HCT116 (cell line): ENCODE data around the gene TAX1BP1. TPM values are rescaled to one million over a fixed set of nuclear protein-coding genes. Genes with fewer than 3 reads are reported as not detected.

Source experiments
- ATAC-seq: fragments of 200-7000 bp; cut with Tn5 transposase; 2 replicates; pipeline ENCODE4 v1.9.1; 2020; ENCODE audit warnings: mild to moderate bottlenecking, moderate library complexity
- BruUV-seq: library from RNA; stranded (reverse); fragments of 400-500 nt; replicated peaks from 2 replicates; lab custom pipeline; 2021; lab: Mats Ljungman, UMichigan
- CTCF ChIA-PET: fragments of 300-600 bp; sonication (Branson Sonifier 250); formaldehyde crosslinking; loops from one replicate; lab custom pipeline; 2021; ENCODE audit warnings: antibody characterized with exemption; lab: Charles Lee
- POLR2A ChIA-PET: fragments of 300-600, 350-600 bp; sonication (Branson Sonifier 250); formaldehyde crosslinking; loops from one replicate; lab custom pipeline; 2021; ENCODE audit warnings: antibody characterized with exemption; lab: Charles Lee
- RAD21 ChIA-PET, 2 experiments: fragments of 300-600 bp; sonication (Branson Sonifier 250); formaldehyde crosslinking; loops; one replicate each; lab custom pipeline; 2023; ENCODE audit warnings: low total read pairs in 2 of 2; ENCODE audit not compliant: uncharacterized antibody in 2 of 2, unreplicated experiment in 2 of 2, low non-redundant PET in 1 of 2; lab: Charles Lee
- DNase-seq: peaks from one replicate; pipeline ENCODE4 v3.0.0-alpha.2; 2010; ENCODE audit warnings: low read depth, low spot score
- H2AFZ ChIP-seq: fragments of 200-600 bp; shearing (Covaris generic), sonication (generic); 2 replicates; pipeline ENCODE4 v1.6.1; 2017; ENCODE audit warnings: low read depth, mixed run types, mixed read lengths, antibody characterized with exemption, low read length; ENCODE audit not compliant: poor library complexity, severe bottlenecking
- H3K27ac ChIP-seq: 2 replicates; pipeline ENCODE4 v1.5.1; 2012; ENCODE audit warnings: low read depth, low read length
- H3K27me3 ChIP-seq: fragments of 200-600 bp; sonication (generic); 2 replicates; pipeline ENCODE4 v1.6.1; 2016; ENCODE audit warnings: mixed run types, low read length, mixed read lengths; ENCODE audit not compliant: insufficient read depth
- H3K36me3 ChIP-seq, 2 experiments: fragments of 200-500 bp in 1 of 2; fragments of 200-600 bp in 1 of 2; sonication (Bioruptor generic) in 1 of 2; sonication (generic) in 1 of 2; 2 replicates each; pipeline versions ENCODE4 v1.5.1 to v1.6.1; 2014 to 2016; ENCODE audit warnings: low read length in 2 of 2, inconsistent platforms in 1 of 2, mixed read lengths in 1 of 2, mixed run types in 1 of 2; ENCODE audit not compliant: insufficient read depth in 2 of 2, control insufficient read depth in 1 of 2
- H3K4me1 ChIP-seq, 2 experiments: fragments of 200-600 bp in 1 of 2; sonication (generic) in 1 of 2; 2 replicates each; pipeline versions ENCODE4 v1.5.1 to v1.6.1; 2012 to 2017; ENCODE audit warnings: low read length in 2 of 2, inconsistent platforms in 1 of 2, mild to moderate bottlenecking in 1 of 2, mixed read lengths in 1 of 2, mixed run types in 1 of 2, moderate library complexity in 1 of 2; ENCODE audit not compliant: insufficient read depth in 2 of 2, control insufficient read depth in 1 of 2
- H3K4me2 ChIP-seq: fragments of 200-600 bp; sonication (generic); 2 replicates; pipeline ENCODE4 v1.6.1; 2017; ENCODE audit warnings: mixed run types, low read length, mixed read lengths
- H3K4me3 ChIP-seq, 2 experiments: fragments of 200-600 bp in 1 of 2; sonication (generic) in 1 of 2; replicated peaks in 1 of 2; 2 replicates each; pipeline ENCODE4 v1.5.1; 2011 to 2016; ENCODE audit warnings: low read length in 2 of 2, control low read depth in 1 of 2, low read depth in 1 of 2, mild to moderate bottlenecking in 1 of 2, mixed read lengths in 1 of 2, mixed run types in 1 of 2
- H3K79me2 ChIP-seq: fragments of 200-600 bp; sonication (generic); 2 replicates; pipeline ENCODE4 v1.6.1; 2017; ENCODE audit warnings: mild to moderate bottlenecking, mixed run types, low read length, moderate library complexity, mixed read lengths; ENCODE audit not compliant: insufficient read depth
- H3K9ac ChIP-seq: fragments of 200-600 bp; sonication (generic); 2 replicates; pipeline ENCODE4 v1.6.1; 2016; ENCODE audit warnings: low read length, mixed read lengths
- H3K9me2 ChIP-seq: fragments of 200-600 bp; sonication (generic), shearing (Covaris generic); 2 replicates; pipeline ENCODE4 v1.6.1; 2017; ENCODE audit warnings: mixed run types, mild to moderate bottlenecking, moderate library complexity; ENCODE audit not compliant: insufficient read depth
- H3K9me3 ChIP-seq, 2 experiments: fragments of 200-500 bp in 1 of 2; fragments of 200-600 bp in 1 of 2; sonication (Bioruptor generic) in 1 of 2; sonication (generic) in 1 of 2; 2 replicates each; pipeline ENCODE4 v1.6.1; 2014 to 2017; ENCODE audit warnings: low read length in 2 of 2, mixed read lengths in 2 of 2, inconsistent platforms in 1 of 2, low read depth in 1 of 2, mild to moderate bottlenecking in 1 of 2, mixed run types in 1 of 2, moderate library complexity in 1 of 2; ENCODE audit not compliant: control insufficient read depth in 1 of 2, insufficient read depth in 1 of 2
- H4K20me1 ChIP-seq: fragments of 200-600 bp; sonication (generic), shearing (Covaris generic); 2 replicates; pipeline ENCODE4 v1.6.1; 2017; ENCODE audit warnings: mixed run types, mild to moderate bottlenecking, moderate library complexity; ENCODE audit not compliant: insufficient read depth
- CBX3 ChIP-seq: IDR thresholded peaks from 2 replicates; pipeline ENCODE4 v1.6.1; 2012; ENCODE audit warnings: low read depth
- CEBPB ChIP-seq: IDR thresholded peaks from 2 replicates; pipeline ENCODE4 v1.6.1; 2012; ENCODE audit warnings: low read depth
- EGR1 ChIP-seq: IDR thresholded peaks from 2 replicates; pipeline ENCODE4 v1.6.1; 2012; ENCODE audit warnings: low read depth
- ELF1 ChIP-seq: IDR thresholded peaks from 2 replicates; pipeline ENCODE4 v1.6.1; 2012; ENCODE audit warnings: low read depth, borderline replicate concordance
- EZH2 ChIP-seq: fragments of 200-600 bp; sonication (generic); IDR thresholded peaks from 2 replicates; pipeline ENCODE4 v1.6.1; 2017; ENCODE audit warnings: antibody characterized with exemption, mixed run types
- EZH2phosphoT487 ChIP-seq: fragments of 200-600 bp; IDR thresholded peaks from 2 replicates; pipeline ENCODE4 v1.6.1; 2018; ENCODE audit warnings: antibody characterized with exemption, borderline replicate concordance
- POLR2A ChIP-seq: IDR thresholded peaks from 2 replicates; pipeline ENCODE4 v1.7.0; 2011; ENCODE audit warnings: borderline replicate concordance; ENCODE audit not compliant: insufficient read depth, insufficient read length; ENCODE audit errors: extremely low read depth
- POLR2AphosphoS5 ChIP-seq: IDR thresholded peaks from 2 replicates; pipeline ENCODE4 v1.6.1; 2011; ENCODE audit warnings: mild to moderate bottlenecking, low read depth, low read length, moderate library complexity
- RAD21 ChIP-seq: IDR thresholded peaks from 2 replicates; pipeline ENCODE4 v1.6.1; 2012; ENCODE audit warnings: low read depth, mild to moderate bottlenecking
- SP1 ChIP-seq: IDR thresholded peaks from 2 replicates; pipeline ENCODE4 v1.6.1; 2012; ENCODE audit warnings: low read depth
- SRF ChIP-seq: IDR thresholded peaks from 2 replicates; pipeline ENCODE4 v1.6.1; 2012; ENCODE audit warnings: low read depth
- ZFX ChIP-seq: fragments of 450-650 bp; IDR thresholded peaks from 2 replicates; pipeline ENCODE4 v1.6.1; 2017
- ZNF274 ChIP-seq: fragments of 200-500 bp; sonication (Bioruptor generic); IDR thresholded peaks from 2 replicates; pipeline ENCODE4 v1.6.1; 2014; ENCODE audit warnings: mild to moderate bottlenecking, low read depth, low read length, inconsistent platforms
- intact Hi-C: fragments of 100-400 bp; cut with micrococcal nuclease; formaldehyde crosslinking; loops from 2 replicates; pipeline ENCODE4 v1.10.0; 2022
- total RNA-seq: library from RNA; stranded (reverse); gene quantifications from one replicate; pipeline ENCODE4 v1.2.1, GENCODE V29; 2021; ENCODE audit not compliant: unreplicated experiment
- TF ChIP-seq, protein P1 (sequence below): IDR thresholded peaks from 2 replicates; pipeline ENCODE4 v1.6.1; 2012
- TF ChIP-seq, protein P2 (sequence below): IDR thresholded peaks from 2 replicates; pipeline ENCODE4 v1.6.1; 2012

TAX1BP1 gene
- total RNA-seq, 1 experiment from 2014 or later, result 68.1 TPM

DNA sequence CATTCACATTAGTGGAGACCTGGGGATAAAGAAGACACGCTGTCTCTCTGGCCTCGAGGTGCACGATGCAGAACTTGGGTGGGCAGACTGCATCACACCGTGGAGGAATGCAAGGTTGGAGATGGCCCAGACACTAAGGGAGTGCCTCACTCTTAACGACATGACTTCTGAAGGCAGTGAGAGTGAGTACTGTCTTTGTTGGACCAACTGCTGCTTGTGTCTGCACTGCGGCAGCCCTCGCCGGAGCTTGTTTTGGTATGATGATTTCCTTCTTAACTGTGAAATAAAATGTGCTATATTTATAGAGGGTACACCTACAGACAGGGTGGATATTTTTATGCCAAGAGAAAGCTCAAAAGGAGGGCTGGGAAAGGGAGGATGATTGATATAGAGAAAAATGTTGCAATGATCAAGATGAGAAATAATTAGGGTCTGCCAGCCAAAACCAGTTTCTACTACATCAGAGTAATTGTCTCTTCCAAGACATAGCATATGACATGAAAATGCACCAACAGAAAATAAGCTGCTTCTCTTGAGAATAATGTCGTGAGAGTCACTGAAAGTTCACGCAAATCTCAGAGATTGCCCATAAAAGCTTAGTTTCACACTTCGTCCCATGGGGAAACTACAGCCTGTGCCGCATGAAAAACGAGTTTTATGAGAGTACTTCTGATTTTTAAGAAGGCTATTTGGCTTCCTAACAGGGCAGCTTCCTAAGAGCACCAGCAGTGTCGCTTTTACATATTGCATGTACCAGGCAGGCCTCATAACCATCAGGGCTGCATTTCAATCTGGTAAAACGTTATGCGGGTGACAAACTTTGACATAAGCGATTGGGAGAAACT is 127.1 kb downstream of the TAX1BP1 start:
- POLR2A ChIA-PET, result no interaction called here
- TF ChIP-seq, protein P1, sequence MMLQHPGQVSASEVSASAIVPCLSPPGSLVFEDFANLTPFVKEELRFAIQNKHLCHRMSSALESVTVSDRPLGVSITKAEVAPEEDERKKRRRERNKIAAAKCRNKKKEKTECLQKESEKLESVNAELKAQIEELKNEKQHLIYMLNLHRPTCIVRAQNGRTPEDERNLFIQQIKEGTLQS, result no peak
- TF ChIP-seq RAD21 (no peak), POLR2AphosphoS5 (no peak), ZNF274 (no peak), SRF (no peak), EZH2 (no peak), CEBPB (no peak), EZH2phosphoT487 (no peak), POLR2A (no peak), SP1 (no peak), ELF1 (no peak), CBX3 (no peak), EGR1 (no peak), ZFX (no peak)
- TF ChIP-seq, protein P2, sequence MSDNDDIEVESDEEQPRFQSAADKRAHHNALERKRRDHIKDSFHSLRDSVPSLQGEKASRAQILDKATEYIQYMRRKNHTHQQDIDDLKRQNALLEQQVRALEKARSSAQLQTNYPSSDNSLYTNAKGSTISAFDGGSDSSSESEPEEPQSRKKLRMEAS, result no peak
- TF ChIP-seq, all 23 proteins: peak for 0
- no peak overlapping the region for H3K4me3 ChIP-seq

More for the DNA sequence above, 127.1 kb downstream of the TAX1BP1 start:
- Histone ChIP-seq H4K20me1 (no peaks in the 10 kb centered on the region), H3K27me3 (no peaks in the 10 kb centered on the region), H3K4me1 (no peaks in the 10 kb centered on the region), H3K9me2 (no peaks in the 10 kb centered on the region), H3K27ac (no peak overlapping the region), H3K4me2 (no peak overlapping the region), H3K79me2 (no peaks in the 10 kb centered on the region), H3K36me3 (no peaks in the 10 kb centered on the region), H3K9me3 (no peaks in the 10 kb centered on the region), H2AFZ (no peak overlapping the region), H3K9ac (no peak overlapping the region)
- intact Hi-C loops, result no loop called here
- ChIA-PET CTCF (no interaction called here), RAD21 (no interaction called here)
- DNase-seq (no peak), ATAC-seq (no peak)
- BruUV-seq, result no TSS peak
